Activated B cell treated with CpG ODN at 0.5 μM for 24 hours (primary cell): ENCODE results near the gene SNX8. TPM values are rescaled to one million over a fixed set of nuclear protein-coding genes. Genes with fewer than 3 reads are reported as not detected.

Source experiments
- ATAC-seq: fragments of 200-7000 bp; cut with Tn5 transposase; one replicate; pipeline ENCODE4 v1.10.0; 2021; ENCODE audit warnings: low read depth, mild to moderate bottlenecking, moderate library complexity
- CTCF ChIA-PET: fragments of 350-600 bp; sonication (Branson Sonifier 250); formaldehyde crosslinking; loops from one replicate; lab custom pipeline; 2021; ENCODE audit warnings: antibody characterized with exemption; lab: Charles Lee
- POLR2A ChIA-PET: fragments of 350-600 bp; sonication (Branson Sonifier 250); formaldehyde crosslinking; loops from one replicate; lab custom pipeline; 2021; ENCODE audit warnings: antibody characterized with exemption; lab: Charles Lee
- DNase-seq: peaks from one replicate; pipeline ENCODE4 v3.0.0; 2022
- H3K27ac Mint-ChIP-seq: one replicate; pipeline ENCODE4 v1.8.0; 2020; ENCODE audit warnings: mixed read lengths
- H3K27me3 Mint-ChIP-seq: one replicate; pipeline ENCODE4 v1.8.0; 2021; ENCODE audit warnings: mixed read lengths
- H3K36me3 Mint-ChIP-seq: one replicate; pipeline ENCODE4 v1.8.0; 2021; ENCODE audit warnings: low read depth, mixed read lengths
- H3K4me1 Mint-ChIP-seq: one replicate; pipeline ENCODE4 v1.8.0; 2021; ENCODE audit warnings: mixed read lengths
- H3K4me3 Mint-ChIP-seq: one replicate; pipeline ENCODE4 v1.8.0; 2020; ENCODE audit warnings: mild to moderate bottlenecking, mixed read lengths
- H3K9me3 Mint-ChIP-seq: one replicate; pipeline ENCODE4 v1.8.0; 2020; ENCODE audit warnings: mixed read lengths
- intact Hi-C: fragments of 100-400 bp; cut with micrococcal nuclease; formaldehyde crosslinking; loops from one replicate; pipeline ENCODE4 v1.15.1; 2024
- total RNA-seq: library from RNA; stranded (reverse); gene quantifications from 2 replicates; pipeline ENCODE4 v1.2.3, GENCODE V29; 2022
- TF ChIP-seq, protein P1 (sequence below): fragments of 200-600 bp; IDR thresholded peaks from one replicate; pipeline ENCODE4 v1.8.0; 2022; ENCODE audit warnings: antibody characterized with exemption, mild to moderate bottlenecking

The SNX8 gene
- total RNA-seq, 1 donor from 2014 or later, result 175 TPM

DNA sequence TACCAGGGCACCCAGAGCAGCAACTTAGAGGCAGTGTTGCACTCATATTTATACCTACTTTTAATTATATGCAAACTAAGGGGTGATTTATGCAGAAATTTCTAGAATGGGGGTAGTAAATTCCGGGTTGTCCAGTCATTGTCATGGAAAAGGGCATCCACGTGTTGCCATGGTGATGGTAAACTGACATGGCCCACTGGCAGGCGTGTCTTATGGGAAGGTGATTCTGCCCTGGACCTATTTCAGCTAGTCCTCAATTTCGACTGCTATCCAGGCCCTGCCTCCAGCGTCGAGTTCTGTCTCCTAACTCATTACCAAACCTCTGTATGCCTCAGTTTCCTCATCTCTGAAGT, 12.8 kb downstream of the SNX8 start:
- ATAC-seq (no peak), DNase-seq (no peak)
- ChIA-PET CTCF (no interaction called here), POLR2A (interaction anchor here (1.1 to 7.7 kb wide), 4 partner anchors 9 to 64 kb away, joined by 3 to 75 read pairs (median 6); partner anchors contain the start of gene SNX8)
- TF ChIP-seq, protein P1, sequence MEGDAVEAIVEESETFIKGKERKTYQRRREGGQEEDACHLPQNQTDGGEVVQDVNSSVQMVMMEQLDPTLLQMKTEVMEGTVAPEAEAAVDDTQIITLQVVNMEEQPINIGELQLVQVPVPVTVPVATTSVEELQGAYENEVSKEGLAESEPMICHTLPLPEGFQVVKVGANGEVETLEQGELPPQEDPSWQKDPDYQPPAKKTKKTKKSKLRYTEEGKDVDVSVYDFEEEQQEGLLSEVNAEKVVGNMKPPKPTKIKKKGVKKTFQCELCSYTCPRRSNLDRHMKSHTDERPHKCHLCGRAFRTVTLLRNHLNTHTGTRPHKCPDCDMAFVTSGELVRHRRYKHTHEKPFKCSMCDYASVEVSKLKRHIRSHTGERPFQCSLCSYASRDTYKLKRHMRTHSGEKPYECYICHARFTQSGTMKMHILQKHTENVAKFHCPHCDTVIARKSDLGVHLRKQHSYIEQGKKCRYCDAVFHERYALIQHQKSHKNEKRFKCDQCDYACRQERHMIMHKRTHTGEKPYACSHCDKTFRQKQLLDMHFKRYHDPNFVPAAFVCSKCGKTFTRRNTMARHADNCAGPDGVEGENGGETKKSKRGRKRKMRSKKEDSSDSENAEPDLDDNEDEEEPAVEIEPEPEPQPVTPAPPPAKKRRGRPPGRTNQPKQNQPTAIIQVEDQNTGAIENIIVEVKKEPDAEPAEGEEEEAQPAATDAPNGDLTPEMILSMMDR, result no peak
- intact Hi-C loops, result no loop called here
- peak overlapping the region; percentile 77 for H3K4me3 Mint-ChIP-seq
- peaks cover 3% of the 10 kb centered on the region for H3K9me3 Mint-ChIP-seq
- peak overlapping the region; percentile 96 for H3K27ac Mint-ChIP-seq
- H3K27me3 Mint-ChIP-seq, result no peaks in the 10 kb centered on the region
- peaks cover 22% of the 10 kb centered on the region for H3K36me3 Mint-ChIP-seq
- peaks cover 84% of the 10 kb centered on the region for H3K4me1 Mint-ChIP-seq

DNA sequence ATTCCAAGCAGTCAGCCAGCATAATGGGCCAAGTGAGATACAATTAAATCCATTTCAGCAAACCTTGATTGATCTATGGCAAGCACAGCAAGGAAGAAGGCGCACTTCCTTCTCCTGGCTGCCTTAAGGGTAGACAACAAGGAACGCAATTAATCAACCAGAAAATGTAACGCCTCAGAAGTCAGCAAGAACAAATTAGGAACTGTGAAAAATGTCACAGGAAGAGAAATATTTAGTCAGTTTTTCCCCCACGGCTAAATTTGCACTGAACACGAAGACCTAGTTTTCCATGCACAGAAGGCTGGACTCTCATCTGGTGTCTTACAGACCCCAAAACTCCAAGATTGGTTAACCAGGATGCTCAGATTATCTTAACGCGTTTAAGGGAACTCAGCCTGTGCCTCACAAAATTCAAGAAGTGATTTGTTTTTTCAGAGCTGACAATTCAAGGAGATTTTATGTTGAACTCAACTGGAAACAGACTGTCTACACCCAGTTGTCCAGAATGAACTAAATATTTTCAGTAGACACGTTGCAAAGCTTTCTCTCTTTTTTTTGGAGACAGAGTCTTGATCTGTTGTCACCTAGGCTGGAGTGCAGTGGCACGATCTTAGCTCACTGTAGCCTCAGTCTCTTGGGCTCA, 14.2 kb downstream of the SNX8 start:
- ATAC-seq, result peak; percentile 35
- Mint-ChIP-seq H3K27ac (peak overlapping the region; percentile 96), H3K4me3 (peak overlapping the region; percentile 77), H3K4me1 (peaks cover 80% of the 10 kb centered on the region), H3K27me3 (no peaks in the 10 kb centered on the region), H3K36me3 (peaks cover 26% of the 10 kb centered on the region), H3K9me3 (peaks cover 3% of the 10 kb centered on the region)
- POLR2A ChIA-PET, result interaction anchor here (0.7 to 7.7 kb wide), 9 partner anchors 8 to 230 kb away, joined by 3 to 75 read pairs (median 5); partner anchors contain the start of genes MAD1L1, MRM2, NUDT1 and SNX8
- intact Hi-C loops, result loop anchor here (1.0 to 5.0 kb wide), 8 partner anchors 7 to 227 kb away; partner anchors contain the start of gene SNX8
- no peak for DNase-seq
- CTCF ChIA-PET, result interaction anchor here (0.6 to 1.1 kb wide), 3 partner anchors 13 to 284 kb away, joined by 3 to 6 read pairs (median 3); no protein-coding TSS in a partner anchor
- TF ChIP-seq, protein P1, result no peak

GRCh38 chr7:2299131-2299829, 15.0 kb downstream of the SNX8 start:
- Mint-ChIP-seq H3K9me3 (peaks cover 3% of the 10 kb centered on the region), H3K4me1 (peaks cover 76% of the 10 kb centered on the region), H3K27ac (peak overlapping the region; percentile 96), H3K4me3 (peak overlapping the region; percentile 77), H3K36me3 (peaks cover 23% of the 10 kb centered on the region), H3K27me3 (no peaks in the 10 kb centered on the region)
- POLR2A ChIA-PET, result interaction anchor here (0.6 to 7.7 kb wide), 8 partner anchors 8 to 67 kb away, joined by 3 to 75 read pairs (median 7); partner anchors contain the start of genes MAD1L1, MRM2, NUDT1 and SNX8
- TF ChIP-seq, protein P1, result no peak
- CTCF ChIA-PET, result interaction anchor here (0.6 to 1.1 kb wide), 4 partner anchors 11 to 283 kb away, joined by 3 to 6 read pairs (median 3); no protein-coding TSS in a partner anchor
- ATAC-seq (peak; percentile 72), DNase-seq (peak; percentile 49)
- intact Hi-C loops, result loop anchor here (1.0 to 5.0 kb wide), 7 partner anchors 8 to 228 kb away; partner anchors contain the start of gene SNX8

- ChIA-PET CTCF (no interaction called here), POLR2A (interaction anchor here (0.6 to 7.7 kb wide), 8 partner anchors 8 to 197 kb away, joined by 3 to 75 read pairs (median 6); partner anchors contain the start of gene SNX8)
- Mint-ChIP-seq H3K9me3 (peaks cover 3% of the 10 kb centered on the region), H3K4me1 (peaks cover 66% of the 10 kb centered on the region), H3K4me3 (peak overlapping the region; percentile 65), H3K27ac (peak overlapping the region; percentile 85), H3K36me3 (peaks cover 22% of the 10 kb centered on the region), H3K27me3 (no peaks in the 10 kb centered on the region)
- TF ChIP-seq, protein P1, result no peak
- no peak for DNase-seq
- ATAC-seq, result peak; percentile 20
- intact Hi-C loops, result loop anchor here (5.0 kb wide), 2 partner anchors 195 to 230 kb away; no protein-coding TSS in a partner anchor
Observed at GRCh38 chr7:2296832-2297231, 17.4 kb downstream of the SNX8 start.
